Esophagus mucosa (tissue), 1 donor: Measurements from ENCODE around the gene KRT37. TPM values are rescaled to one million over a fixed set of nuclear protein-coding genes. Genes with fewer than 3 reads are reported as not detected.
A peak's percentile ranks its signal among the peaks of the same experiment; 100 is the strongest.
"Not testable (repeated sequence)": the region's sequence is repeated elsewhere in the genome, so short reads cannot be mapped to it uniquely, and the experiment has no call there.

ENCODE experiments used
- ATAC-seq: fragments of 200-7000 bp; cut with Tn5 transposase; one replicate; pipeline ENCODE4 v1.9.1; 2020
- total RNA-seq: library from RNA; stranded (reverse); gene quantifications from one replicate; pipeline ENCODE4 v1.2.4, GENCODE V29; 2023
- donor health status: DM: yes; HTN: yes; CAD: no.

Gene KRT37
- total RNA-seq, 1 donor from 2014 or later: not detected

DNA sequence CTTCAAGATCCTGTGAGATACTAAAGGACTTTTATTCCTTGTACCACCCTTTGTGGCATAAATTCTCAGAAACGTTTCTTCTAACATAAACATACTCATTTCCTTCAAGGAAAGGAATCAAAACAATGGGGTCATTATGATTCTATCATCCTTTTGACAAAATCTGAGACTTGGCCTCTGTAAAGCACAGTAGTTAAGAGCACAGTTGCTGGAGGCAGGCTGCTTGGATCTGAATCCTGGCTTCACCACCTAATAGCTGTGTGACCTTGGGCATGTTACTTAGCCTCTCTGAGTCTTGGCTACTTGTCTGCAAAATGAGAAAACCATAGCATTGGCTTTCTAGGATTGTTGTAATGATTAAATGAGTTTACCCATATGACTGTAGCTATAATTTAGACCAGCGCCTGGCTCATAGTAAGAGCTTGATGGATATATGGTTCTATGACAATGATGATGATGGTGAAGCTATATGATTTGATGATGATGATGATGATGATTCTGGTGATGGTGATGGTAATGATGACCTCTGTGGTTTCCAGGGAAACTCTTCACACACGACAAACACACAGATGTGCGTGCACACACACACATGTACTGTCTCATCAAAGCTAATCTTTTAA, 20.9 kb downstream of the KRT37 start:
- ATAC-seq: no peak

DNA sequence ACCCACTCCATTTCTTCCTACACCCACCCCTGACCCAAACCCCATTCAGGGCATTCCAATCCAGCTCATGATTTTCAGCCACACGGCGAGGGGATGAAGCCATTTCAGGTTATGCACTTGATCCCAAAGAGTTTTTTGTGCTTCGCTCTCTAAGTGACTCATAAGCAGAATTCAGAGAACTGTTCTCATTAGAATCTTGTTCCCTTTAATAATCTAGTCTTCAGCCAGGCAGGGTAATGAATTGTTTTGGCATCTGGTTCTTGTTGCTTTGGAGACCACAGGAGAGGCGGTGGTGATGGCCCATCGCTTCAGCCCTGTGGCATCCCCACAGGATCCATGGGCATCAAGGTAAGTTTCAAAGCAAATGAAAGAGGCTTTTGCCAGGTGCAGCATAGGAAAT, 22.2 kb downstream of the KRT37 start:
- no peak for ATAC-seq

GRCh38 chr17:41396996-41397660, 27.3 kb downstream of the KRT37 start, which contains the start of gene KRT31:
Gene KRT31 (minus strand): TSS chr17:41397608. CDS start chr17:41397539, 69 bp downstream.
- no peak for ATAC-seq

GRCh38 chr17:41396340-41396739, 28.0 kb downstream of the KRT37 start:
- ATAC-seq: no peak

- ATAC-seq: no peak
Measured at GRCh38 chr17:41395611-41396010, 28.8 kb downstream of the KRT37 start.

DNA sequence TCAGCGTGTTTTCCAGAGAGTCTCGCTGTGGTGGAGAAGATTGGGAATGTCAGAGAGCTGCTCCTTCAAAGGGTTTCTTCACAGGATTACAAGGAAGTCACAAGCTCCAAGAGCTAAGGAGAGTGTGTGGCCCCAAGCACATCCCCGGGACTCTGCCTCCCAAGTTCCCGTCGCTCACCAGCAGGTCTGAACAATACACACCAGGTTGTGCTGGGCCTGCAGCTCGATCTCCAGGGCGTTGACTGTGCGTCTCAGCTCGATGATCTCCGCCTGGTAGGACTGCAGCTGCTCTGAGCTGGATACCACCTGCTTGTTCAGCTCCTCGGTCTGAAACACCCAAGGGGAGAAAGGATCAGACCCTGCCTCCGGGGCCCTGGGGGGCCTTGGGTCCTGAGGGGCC, 29.3 kb downstream of the KRT37 start:
- peak; percentile 58 for ATAC-seq

- ATAC-seq: peak; percentile 84
Measured at GRCh38 chr17:41394254-41394996, 30.0 kb downstream of the KRT37 start.

DNA sequence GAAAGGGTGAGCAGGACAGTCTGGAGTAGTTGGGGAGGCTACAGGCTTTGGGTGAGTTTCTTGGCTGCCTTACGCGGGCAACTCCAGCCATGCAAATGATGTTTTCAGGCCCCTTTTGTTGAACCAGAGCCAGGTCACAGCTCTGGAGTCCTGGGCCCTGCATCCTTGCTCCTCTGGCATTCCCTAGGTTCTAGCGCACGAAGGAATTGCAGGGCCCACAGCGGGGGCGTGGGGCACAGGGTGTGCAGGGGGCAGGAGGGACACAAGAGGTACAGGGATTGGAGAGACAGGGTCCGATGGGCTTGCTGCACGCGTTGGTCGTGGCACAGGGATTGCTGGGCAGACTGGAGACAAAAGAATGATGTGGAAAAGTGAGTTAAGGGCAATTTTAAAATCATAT, 30.6 kb downstream of the KRT37 start:
- ATAC-seq: no peak

- no peak for ATAC-seq
Measured at GRCh38 chr17:41393294-41393693, 31.1 kb downstream of the KRT37 start.

GRCh38 chr17:41392278-41392677, 32.1 kb downstream of the KRT37 start:
- ATAC-seq: no peak

- no peak for ATAC-seq
Measured at GRCh38 chr17:41391535-41391934, 32.9 kb downstream of the KRT37 start.

DNA sequence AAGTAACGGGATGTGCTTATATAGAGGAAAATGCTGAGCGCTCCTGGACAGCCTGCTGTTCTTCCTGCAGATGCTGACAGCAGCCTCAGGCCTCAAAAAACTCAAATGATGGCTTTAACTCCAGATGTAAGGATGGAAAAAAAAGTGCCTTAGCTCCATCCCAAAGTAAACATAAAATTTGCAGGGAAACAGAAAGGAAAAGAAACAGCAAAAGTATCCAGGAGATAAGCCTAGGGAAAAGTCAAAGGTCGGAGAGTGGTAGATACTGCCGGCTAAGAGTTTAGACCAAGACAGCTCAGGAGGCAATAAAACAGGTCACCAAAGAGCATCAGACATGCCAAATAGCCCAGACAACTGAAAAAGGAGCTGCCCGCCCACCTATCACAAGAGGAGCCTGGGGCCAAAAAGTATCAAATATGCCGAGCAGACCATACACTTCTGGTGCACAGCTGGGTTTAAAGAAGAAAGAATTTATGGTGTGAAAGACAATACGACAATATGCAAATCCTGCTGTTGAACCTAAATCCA, 33.9 kb downstream of the KRT37 start:
- no peak for ATAC-seq

- no peak for ATAC-seq
Measured at GRCh38 chr17:41387670-41388069, 36.7 kb downstream of the KRT37 start.

DNA sequence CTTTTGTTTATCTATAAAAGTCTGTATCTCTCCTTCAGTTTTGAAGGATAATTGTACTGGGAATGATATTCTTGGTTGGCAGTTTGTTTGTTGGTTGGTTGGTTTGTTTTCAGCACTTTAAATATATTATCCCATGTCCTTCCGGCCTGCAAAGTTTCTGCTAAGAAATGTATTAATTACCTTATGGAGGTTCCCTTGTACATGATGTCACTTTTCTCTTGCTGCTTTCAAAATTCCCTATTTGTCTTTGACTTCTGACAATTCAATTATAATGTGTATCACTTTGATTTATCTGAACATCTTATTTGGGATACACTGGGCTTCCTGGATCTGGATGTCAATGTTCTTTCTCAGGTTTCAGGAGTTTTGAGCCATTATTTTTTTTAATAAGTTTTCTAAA, 38.2 kb downstream of the KRT37 start:
- no peak for ATAC-seq

- no peak for ATAC-seq
Measured at GRCh38 chr17:41383690-41384089, 40.7 kb downstream of the KRT37 start.

DNA sequence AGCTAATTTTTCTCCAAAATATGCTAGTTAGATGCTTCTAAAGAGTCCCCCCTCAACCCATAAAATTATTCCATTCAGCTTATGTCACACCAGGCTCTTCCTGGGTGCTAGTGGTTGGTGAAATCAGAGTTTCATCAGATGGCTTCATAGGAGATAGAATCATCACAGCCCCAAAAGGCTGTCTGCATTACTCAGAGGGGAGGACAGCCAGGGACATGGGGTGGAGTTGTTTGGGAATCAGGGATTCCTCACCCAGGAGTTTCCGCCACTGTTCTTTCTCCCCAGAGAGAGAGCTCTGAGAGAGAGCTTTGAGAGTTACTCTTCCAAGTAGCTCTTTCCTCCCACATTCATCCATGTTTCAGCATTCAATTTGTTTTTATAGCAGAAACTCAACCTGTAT, 42.0 kb downstream of the KRT37 start:
- ATAC-seq: no peak

GRCh38 chr17:41381943-41382342, 42.4 kb downstream of the KRT37 start, which contains the start of gene KRT34:
Gene KRT34 (minus strand): TSS chr17:41382306. CDS start chr17:41382246, 60 bp downstream.
- not testable (repeated sequence) for ATAC-seq

GRCh38 chr17:41380091-41380490, 44.3 kb downstream of the KRT37 start:
- ATAC-seq: not testable (repeated sequence)

GRCh38 chr17:41377546-41377945, 46.8 kb downstream of the KRT37 start:
- no peak for ATAC-seq
